Activated CD4-positive, alpha-beta memory T cell treated with anti-CD3 and anti-CD28 coated beads, Interleukin-2, amount 10 ng/mL, durations not matched to agents 7 days and 5 days (primary cell): ENCODE results near the gene KIAA1328. TPM values are rescaled to one million over a fixed set of nuclear protein-coding genes. Genes with fewer than 3 reads are reported as not detected.

ENCODE experiments used
- CTCF ChIA-PET: fragments of 350-600 bp; sonication (Branson Sonifier 250); formaldehyde crosslinking; loops from one replicate; lab custom pipeline; 2021; ENCODE audit warnings: antibody characterized with exemption, inconsistent platforms; lab: Charles Lee
- POLR2A ChIA-PET: fragments of 350-600 bp; sonication (Branson Sonifier 250); formaldehyde crosslinking; loops from one replicate; lab custom pipeline; 2021; ENCODE audit warnings: antibody characterized with exemption; lab: Charles Lee
- DNase-seq: peaks from one replicate; pipeline ENCODE4 v3.0.0-alpha.2; 2020
- H3K27ac Mint-ChIP-seq: one replicate; pipeline ENCODE4 v1.8.0; 2021; ENCODE audit warnings: mild to moderate bottlenecking, mixed read lengths
- H3K27me3 Mint-ChIP-seq: one replicate; pipeline ENCODE4 v1.8.0; 2021; ENCODE audit warnings: mixed read lengths
- H3K36me3 Mint-ChIP-seq: one replicate; pipeline ENCODE4 v1.8.0; 2021; ENCODE audit warnings: low read depth, mixed read lengths
- H3K4me1 Mint-ChIP-seq: one replicate; pipeline ENCODE4 v1.8.0; 2021; ENCODE audit warnings: mixed read lengths
- H3K4me3 Mint-ChIP-seq: one replicate; pipeline ENCODE4 v1.8.0; 2021; ENCODE audit warnings: mild to moderate bottlenecking, mixed read lengths
- H3K9me3 Mint-ChIP-seq: one replicate; pipeline ENCODE4 v1.8.0; 2021; ENCODE audit warnings: mixed read lengths
- total RNA-seq, 2 experiments: library from RNA; stranded (reverse); gene quantifications; one replicate each; pipeline ENCODE4 v1.2.3, GENCODE V29; 2021

KIAA1328 gene
- total RNA-seq, 2 experiments from 2014 or later = 7.4 to 8.6 TPM

DNA sequence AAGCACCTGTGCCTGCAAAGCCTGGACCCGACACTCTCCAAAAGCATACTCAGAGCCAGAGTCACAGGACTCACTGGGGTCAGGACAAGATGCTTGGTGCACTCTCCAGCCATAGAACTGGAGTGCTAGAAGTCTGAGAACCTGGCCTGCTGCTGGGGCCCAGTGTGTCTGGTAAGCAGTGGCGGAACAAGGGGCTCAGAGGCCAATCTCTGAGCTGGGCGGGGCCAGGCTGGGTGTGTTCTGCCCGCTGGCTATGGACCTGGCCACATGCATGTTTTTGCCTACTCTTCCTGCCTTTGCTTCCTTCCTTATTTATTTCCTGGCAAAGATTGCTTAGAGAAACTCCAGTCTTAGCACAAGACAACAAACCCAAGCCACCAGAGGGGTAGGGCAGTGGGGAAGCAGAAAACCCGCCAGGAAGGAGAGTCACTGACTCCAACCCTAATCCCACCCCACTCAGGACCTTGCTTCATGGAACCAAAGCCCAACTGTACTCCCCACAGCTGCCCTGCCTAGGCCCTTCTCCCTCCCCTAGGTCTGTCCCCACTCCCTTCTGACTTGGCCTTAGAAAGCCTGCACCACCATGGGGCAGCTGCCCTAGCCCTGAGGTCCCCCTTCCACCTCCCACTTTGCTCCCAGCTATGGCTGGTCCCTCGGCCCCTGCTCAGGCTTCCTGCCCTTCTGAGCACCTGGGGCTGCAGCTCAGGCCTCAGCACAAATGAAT, 421.1 kb downstream of the KIAA1328 start:
- no peak overlapping the region for H3K4me3 Mint-ChIP-seq
- CTCF ChIA-PET = no interaction called here

DNA sequence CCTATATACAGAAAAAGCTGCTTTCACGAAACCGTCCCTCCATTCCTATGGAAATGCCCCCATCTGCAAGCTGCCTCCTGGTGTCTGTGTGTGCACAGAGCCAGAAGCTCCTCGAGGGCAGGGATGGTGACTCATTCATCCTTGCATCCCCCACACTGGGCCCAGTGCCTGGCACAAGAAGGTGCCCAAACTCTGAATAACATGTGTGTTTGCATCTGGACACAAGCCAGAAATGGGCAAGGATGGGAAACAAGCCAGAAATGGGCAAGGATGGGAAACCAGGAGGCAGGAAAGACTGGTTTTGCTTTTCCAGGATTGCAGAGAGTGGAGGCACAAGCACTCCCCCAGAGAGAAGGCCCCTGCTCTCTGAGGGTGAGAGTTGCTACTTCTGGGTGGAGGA, 422.8 kb downstream of the KIAA1328 start:
- Mint-ChIP-seq H3K27me3 (peaks cover 33% of the 10 kb centered on the region), H3K36me3 (no peaks in the 10 kb centered on the region), H3K27ac (no peak overlapping the region), H3K9me3 (no peaks in the 10 kb centered on the region), H3K4me1 (peaks cover 2% of the 10 kb centered on the region), H3K4me3 (no peak overlapping the region)
- CTCF ChIA-PET = interaction anchor here (0.6 kb wide), 1 partner anchor 23 kb away, joined by 3 read pairs; no protein-coding TSS in a partner anchor
- DNase-seq = no peak
- POLR2A ChIA-PET = no interaction called here

More for the DNA sequence above, 421.1 kb downstream of the KIAA1328 start:
- Mint-ChIP-seq H3K36me3 (no peaks in the 10 kb centered on the region), H3K27me3 (peaks cover 28% of the 10 kb centered on the region), H3K27ac (no peak overlapping the region), H3K9me3 (no peaks in the 10 kb centered on the region), H3K4me1 (peaks cover 2% of the 10 kb centered on the region)
- POLR2A ChIA-PET = no interaction called here
- DNase-seq = no peak

DNA sequence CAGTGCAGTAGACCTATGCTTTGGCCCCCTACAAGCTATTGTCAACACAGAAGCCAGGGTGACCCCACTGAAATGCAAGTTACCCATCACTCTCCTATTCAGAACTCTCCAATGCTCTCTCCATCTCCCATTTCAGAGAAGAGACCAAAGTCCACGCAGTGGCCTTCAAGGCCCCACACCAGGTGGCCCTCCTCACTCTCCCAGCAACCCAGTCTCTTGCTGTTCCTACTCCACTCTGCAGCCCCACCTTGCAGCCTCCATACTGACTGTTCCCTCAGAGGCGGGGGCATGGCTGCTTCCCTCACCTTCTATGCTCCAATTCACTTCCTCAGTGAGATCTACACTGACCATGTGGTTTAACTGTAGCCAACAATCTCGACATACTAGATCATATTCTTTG, 423.4 kb downstream of the KIAA1328 start:
- ChIA-PET POLR2A (no interaction called here), CTCF (no interaction called here)
- Mint-ChIP-seq H3K27ac (no peak overlapping the region), H3K4me1 (peaks cover 2% of the 10 kb centered on the region), H3K4me3 (no peak overlapping the region), H3K27me3 (peaks cover 33% of the 10 kb centered on the region), H3K9me3 (no peaks in the 10 kb centered on the region), H3K36me3 (no peaks in the 10 kb centered on the region)
- DNase-seq = no peak

DNA sequence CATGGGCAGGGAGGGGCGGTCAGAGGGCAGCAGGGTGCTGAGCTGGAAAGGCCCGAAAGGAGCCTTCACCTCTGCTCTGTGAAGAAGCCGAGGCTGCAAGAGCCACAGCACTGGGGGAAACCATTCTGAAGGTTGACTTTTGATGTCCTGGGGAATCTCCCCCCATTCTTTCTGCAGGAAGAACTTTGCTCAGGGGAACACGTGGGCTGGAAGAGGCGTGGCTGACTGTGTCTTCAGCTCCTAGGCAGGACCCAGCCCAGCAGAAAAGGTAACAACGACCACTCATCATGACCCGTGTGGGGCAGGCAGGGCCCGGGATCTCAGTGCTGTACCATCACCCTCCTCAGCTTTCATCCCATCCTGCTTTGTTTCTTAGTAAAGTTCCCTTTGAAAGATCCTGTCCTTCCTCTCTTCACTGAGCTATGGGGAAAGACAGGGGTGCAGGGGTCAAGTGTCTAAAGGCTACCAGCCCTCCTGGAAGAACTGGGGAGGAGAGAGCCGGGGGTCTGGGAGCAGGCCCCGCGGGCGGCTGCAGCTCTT, 424.0 kb downstream of the KIAA1328 start:
- POLR2A ChIA-PET = no interaction called here

DNA sequence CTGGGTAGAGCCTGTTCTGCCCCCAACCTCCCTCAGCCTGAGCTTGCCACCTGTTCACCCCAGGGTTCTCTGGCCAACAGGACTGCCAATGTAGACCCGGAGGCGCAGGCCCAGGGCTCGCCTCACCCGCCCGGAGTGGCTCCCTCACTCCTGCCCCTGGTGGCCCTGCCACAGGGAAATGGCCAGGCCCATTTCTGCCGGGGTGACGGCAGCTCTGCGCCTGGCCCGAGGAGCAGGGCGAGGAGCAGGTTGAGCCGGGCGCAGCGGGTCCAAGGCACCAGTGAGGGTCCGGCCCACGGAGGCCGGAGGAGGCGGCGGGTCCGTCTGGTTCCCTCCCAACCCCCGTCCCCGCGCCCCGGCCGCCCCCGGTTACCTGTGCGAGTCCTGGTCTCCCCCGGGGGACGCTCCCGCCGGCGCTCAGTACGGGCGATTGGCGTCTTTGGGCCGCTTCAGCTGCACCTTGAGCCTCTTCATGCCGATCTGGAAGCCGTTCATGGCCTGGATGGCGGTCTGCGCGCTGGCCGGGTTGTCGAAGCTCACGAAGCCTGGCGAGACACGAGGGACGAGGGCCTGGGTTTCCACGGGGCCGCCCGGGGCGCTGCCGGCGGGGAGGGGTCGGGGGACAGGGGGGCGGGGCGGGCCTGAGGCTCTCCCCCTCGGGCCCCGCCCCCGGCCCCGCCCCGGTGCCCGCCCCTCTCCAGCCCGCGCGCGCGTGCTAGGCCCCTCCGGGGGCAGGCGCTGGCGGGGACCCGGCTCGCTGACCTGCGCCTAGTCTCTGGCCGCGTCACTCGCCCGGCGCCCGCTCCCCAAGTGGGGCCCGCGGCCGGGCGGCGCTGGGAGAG, 424.7 kb downstream of the KIAA1328 start:
- no peak overlapping the region for H3K4me3 Mint-ChIP-seq
- H3K36me3 Mint-ChIP-seq = no peaks in the 10 kb centered on the region
- H3K9me3 Mint-ChIP-seq = no peaks in the 10 kb centered on the region
- H3K4me1 Mint-ChIP-seq = peaks cover 2% of the 10 kb centered on the region
- CTCF ChIA-PET = no interaction called here
- no peak overlapping the region for H3K27ac Mint-ChIP-seq
- peaks cover 35% of the 10 kb centered on the region for H3K27me3 Mint-ChIP-seq
- POLR2A ChIA-PET = no interaction called here
- DNase-seq = no peak

More for the DNA sequence above, 424.0 kb downstream of the KIAA1328 start:
- Mint-ChIP-seq H3K36me3 (no peaks in the 10 kb centered on the region), H3K9me3 (no peaks in the 10 kb centered on the region), H3K4me1 (peaks cover 2% of the 10 kb centered on the region), H3K27ac (no peak overlapping the region), H3K4me3 (no peak overlapping the region), H3K27me3 (peaks cover 33% of the 10 kb centered on the region)
- no peak for DNase-seq
- CTCF ChIA-PET = no interaction called here

DNA sequence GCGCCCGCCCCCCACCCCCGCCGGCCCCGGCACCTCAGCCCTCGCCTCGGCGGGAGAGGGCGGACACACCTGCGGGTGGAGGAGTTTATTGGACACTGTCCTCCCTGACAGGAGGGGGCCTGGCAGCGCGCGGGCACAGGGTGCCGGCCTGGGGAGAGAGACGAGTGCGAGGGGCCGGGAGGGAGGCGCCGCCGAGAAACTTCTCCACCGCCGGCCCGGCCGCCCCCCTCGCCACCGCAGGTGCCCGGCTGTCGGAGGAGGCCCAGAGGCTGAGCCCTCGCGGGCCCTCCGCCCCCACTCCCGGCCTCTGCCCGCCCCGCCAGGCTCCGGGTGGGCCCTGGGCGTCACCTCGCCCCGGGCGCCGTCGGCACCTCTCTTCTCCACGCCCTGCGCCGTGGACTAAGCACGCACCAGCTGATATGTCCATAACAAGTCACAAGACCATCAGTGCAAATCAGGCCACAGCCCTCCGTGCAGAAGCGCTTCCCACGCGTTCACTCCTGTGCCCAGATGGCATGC, 425.4 kb downstream of the KIAA1328 start:
- no peak for DNase-seq

DNA sequence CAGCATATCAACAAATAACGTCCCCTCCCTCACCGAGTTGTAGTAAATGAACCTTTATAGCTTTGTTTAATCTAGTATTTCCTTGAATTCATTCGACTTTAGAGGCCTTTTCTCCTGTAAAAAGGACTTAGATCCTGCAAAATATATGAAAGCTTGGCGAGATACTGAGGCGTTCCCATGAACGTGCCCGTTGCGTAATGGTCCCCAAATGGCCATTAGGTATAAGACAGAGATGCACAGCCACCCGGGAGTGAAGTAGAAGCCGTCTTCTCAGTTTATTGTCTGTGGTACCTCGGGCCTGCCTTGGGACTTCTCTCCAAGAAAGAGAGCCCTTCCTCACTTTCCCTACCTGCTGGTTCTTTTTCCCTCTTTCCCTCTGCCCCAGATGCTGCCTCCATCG, 426.0 kb downstream of the KIAA1328 start:
- ChIA-PET POLR2A (no interaction called here), CTCF (no interaction called here)
- H3K4me3 Mint-ChIP-seq = no peak overlapping the region

More for the DNA sequence above, 425.4 kb downstream of the KIAA1328 start:
- H3K27me3 Mint-ChIP-seq = peaks cover 35% of the 10 kb centered on the region
- H3K9me3 Mint-ChIP-seq = no peaks in the 10 kb centered on the region
- CTCF ChIA-PET = no interaction called here
- no peak overlapping the region for H3K4me3 Mint-ChIP-seq
- H3K36me3 Mint-ChIP-seq = no peaks in the 10 kb centered on the region
- peaks cover 2% of the 10 kb centered on the region for H3K4me1 Mint-ChIP-seq
- no peak overlapping the region for H3K27ac Mint-ChIP-seq
- POLR2A ChIA-PET = no interaction called here

DNA sequence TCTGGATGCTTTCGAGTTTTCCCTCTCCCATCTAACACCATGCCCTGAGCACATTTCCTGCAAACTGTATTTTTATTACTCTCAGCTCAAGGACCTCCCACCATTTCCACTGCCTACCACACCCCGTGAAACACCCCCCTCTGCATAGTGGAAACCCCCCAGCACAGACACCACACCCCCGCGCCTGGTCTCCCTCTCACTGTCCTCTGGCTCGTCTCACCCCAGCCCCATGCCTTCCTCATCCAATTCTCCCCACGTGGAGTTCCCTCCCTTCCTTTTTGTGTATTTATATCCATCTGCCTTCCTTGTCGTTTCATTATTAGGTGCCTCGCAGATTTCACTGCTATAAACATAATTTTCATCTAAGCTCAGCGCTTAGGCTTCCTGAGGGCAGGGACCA, 429.2 kb downstream of the KIAA1328 start:
- POLR2A ChIA-PET = no interaction called here
- CTCF ChIA-PET = no interaction called here
- Mint-ChIP-seq H3K27ac (no peak overlapping the region), H3K4me3 (no peak overlapping the region), H3K4me1 (peaks cover 2% of the 10 kb centered on the region), H3K36me3 (no peaks in the 10 kb centered on the region), H3K9me3 (no peaks in the 10 kb centered on the region), H3K27me3 (peaks cover 18% of the 10 kb centered on the region)
- no peak for DNase-seq

More for the DNA sequence above, 426.0 kb downstream of the KIAA1328 start:
- peaks cover 2% of the 10 kb centered on the region for H3K4me1 Mint-ChIP-seq
- no peak for DNase-seq
- H3K36me3 Mint-ChIP-seq = no peaks in the 10 kb centered on the region
- H3K27ac Mint-ChIP-seq = no peak overlapping the region
- no peaks in the 10 kb centered on the region for H3K9me3 Mint-ChIP-seq
- H3K27me3 Mint-ChIP-seq = peaks cover 35% of the 10 kb centered on the region

DNA sequence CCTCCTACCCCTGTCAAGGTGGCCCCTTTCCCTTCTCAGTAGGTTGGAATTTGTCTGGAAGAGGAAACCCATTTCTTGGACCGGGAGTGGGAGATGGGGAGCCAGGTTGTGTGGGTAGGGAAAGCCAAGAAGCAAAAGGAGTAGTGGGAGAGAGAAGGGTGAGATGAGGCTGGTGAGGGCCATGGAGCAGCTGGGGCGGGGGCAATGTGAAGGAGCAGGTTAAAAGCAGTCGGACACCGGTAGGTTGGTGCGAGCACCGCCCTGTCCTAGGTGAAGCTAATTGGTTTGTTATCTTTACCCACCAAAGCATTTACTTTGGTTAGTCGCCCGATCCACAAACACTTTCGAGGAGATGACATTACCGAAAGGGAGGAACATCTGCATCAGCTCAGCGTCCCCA, 429.9 kb downstream of the KIAA1328 start:
- peaks cover 2% of the 10 kb centered on the region for H3K4me1 Mint-ChIP-seq
- no peaks in the 10 kb centered on the region for H3K36me3 Mint-ChIP-seq
- ChIA-PET CTCF (no interaction called here), POLR2A (no interaction called here)
- no peaks in the 10 kb centered on the region for H3K9me3 Mint-ChIP-seq
- H3K27ac Mint-ChIP-seq = no peak overlapping the region
- no peak for DNase-seq
- H3K4me3 Mint-ChIP-seq = no peak overlapping the region
- peaks cover 18% of the 10 kb centered on the region for H3K27me3 Mint-ChIP-seq

DNA sequence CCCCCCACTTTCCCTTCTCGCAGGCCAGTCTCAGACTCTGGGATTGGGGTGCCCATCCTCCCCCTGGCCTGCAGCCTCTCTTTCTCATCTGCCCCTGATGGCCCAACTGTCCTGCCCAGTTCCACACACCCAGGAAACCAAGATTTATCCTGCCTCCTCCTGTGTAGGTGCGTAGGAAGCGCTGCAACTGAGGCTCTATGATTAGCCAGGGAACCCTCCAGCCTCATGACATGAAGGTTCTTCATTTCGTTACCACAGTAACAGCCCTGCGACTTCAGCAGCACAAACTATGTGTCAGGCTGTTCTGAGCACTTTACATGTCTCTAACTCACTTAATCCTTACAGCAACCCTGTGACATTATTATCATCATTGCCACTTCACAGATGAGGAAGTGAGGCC, 430.8 kb downstream of the KIAA1328 start:
- peaks cover under 1% of the 10 kb centered on the region for H3K4me1 Mint-ChIP-seq
- H3K36me3 Mint-ChIP-seq = no peaks in the 10 kb centered on the region
- no peak overlapping the region for H3K27ac Mint-ChIP-seq
- DNase-seq = no peak
- ChIA-PET CTCF (no interaction called here), POLR2A (no interaction called here)
- H3K9me3 Mint-ChIP-seq = no peaks in the 10 kb centered on the region
- H3K27me3 Mint-ChIP-seq = peaks cover 15% of the 10 kb centered on the region
- no peak overlapping the region for H3K4me3 Mint-ChIP-seq

DNA sequence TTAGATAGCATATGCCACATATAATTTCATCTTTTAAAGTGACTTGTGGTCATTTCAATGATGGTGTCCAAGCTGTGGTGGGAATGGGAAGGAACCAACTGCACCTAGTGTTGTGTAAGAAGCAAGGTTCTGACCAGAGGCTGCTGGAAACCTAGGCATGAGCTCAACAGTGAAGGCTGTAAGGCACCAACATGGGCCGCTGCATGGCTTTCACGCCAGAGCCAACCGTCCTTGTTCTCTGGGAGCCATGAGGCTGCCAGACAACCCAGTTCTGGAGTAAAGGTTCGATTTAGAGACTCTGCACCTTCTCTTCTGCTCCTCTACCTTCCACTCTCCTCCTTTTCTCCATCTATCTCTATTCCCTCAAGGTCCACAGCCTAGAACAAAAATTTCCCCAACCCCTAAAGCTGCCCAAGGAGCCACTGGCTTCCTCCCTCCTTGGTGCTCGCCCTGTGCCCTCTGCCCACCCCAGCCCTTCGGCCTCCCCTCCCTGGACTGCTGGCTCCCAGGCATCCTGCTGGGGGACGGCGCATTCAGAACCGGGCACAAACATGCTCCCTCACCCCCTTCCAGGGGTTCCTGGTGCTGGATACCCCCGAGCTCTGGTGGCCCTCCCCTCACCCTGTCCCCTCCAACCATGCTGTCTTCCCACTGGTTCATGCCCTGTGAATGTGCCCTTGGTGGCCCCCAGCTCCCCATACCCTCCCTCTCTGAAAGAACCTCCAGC, 431.6 kb downstream of the KIAA1328 start:
- no peak for DNase-seq
- no peaks in the 10 kb centered on the region for H3K4me1 Mint-ChIP-seq
- H3K36me3 Mint-ChIP-seq = no peaks in the 10 kb centered on the region
- H3K27ac Mint-ChIP-seq = no peak overlapping the region
- H3K9me3 Mint-ChIP-seq = peaks cover 4% of the 10 kb centered on the region
- ChIA-PET POLR2A (no interaction called here), CTCF (no interaction called here)
- no peak overlapping the region for H3K4me3 Mint-ChIP-seq
- peaks cover 7% of the 10 kb centered on the region for H3K27me3 Mint-ChIP-seq

DNA sequence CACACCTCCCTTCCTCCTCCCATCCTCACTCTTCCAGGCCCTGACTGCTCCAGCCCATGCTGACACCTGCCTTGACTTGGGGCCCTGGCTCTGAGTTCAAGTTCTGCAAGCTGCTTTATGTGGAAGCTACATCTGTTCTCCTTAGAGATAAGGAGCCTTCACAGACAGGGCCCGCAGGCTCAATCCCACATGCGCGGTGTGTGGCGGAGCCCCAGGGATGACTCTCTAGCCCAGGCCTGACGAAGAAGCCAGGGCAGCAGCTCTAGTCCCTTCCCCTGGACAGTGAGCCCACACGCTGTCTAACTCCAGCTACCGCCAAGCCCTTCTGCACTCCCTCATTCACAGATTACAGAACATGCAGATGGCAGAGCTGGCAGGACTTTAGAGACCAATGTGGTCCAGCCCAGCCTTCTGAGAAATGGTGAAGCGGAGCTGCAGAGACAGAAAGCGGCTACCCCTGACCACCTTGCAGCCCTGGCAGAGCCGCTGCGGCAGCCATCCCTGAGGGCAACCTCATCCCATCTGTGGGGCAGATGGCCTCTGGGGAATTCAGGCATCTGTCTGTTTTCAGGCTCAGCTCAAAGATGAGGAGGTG, 432.4 kb downstream of the KIAA1328 start:
- Mint-ChIP-seq H3K27ac (no peak overlapping the region), H3K27me3 (peaks cover 2% of the 10 kb centered on the region), H3K4me3 (no peak overlapping the region), H3K36me3 (no peaks in the 10 kb centered on the region), H3K4me1 (no peaks in the 10 kb centered on the region), H3K9me3 (peaks cover 4% of the 10 kb centered on the region)
- DNase-seq = no peak
- ChIA-PET POLR2A (no interaction called here), CTCF (no interaction called here)
